HepG2 (cell line): Measurements from ENCODE around the gene IQSEC1. TPM values are rescaled to one million over a fixed set of nuclear protein-coding genes. Genes with fewer than 3 reads are reported as not detected.

Experiments
- RBAK ChIP-seq: sonication (generic); formaldehyde crosslinking; IDR thresholded peaks from 2 replicates; pipeline ENCODE4 v1.5.1; 2020; ENCODE audit warnings: mild to moderate bottlenecking, missing genetic modification reagents
- SNAI1 ChIP-seq: sonication (generic); formaldehyde crosslinking; IDR thresholded peaks from 2 replicates; pipeline ENCODE4 v1.5.0; 2020; ENCODE audit warnings: mild to moderate bottlenecking, missing genetic modification reagents, borderline replicate concordance
- TOE1 ChIP-seq: sonication (generic); formaldehyde crosslinking; IDR thresholded peaks from 2 replicates; pipeline ENCODE4 v1.4.0; 2020; ENCODE audit warnings: mild to moderate bottlenecking, missing genetic modification reagents
- ZNF256 ChIP-seq: sonication (generic); formaldehyde crosslinking; conservative IDR thresholded peaks from 2 replicates; pipeline ENCODE4 v1.4.0; 2020; ENCODE audit warnings: missing genetic modification reagents
- ZNF407 ChIP-seq: sonication (generic); formaldehyde crosslinking; IDR thresholded peaks from one replicate; pipeline ENCODE4 v1.5.1; 2020; ENCODE audit warnings: mild to moderate bottlenecking, missing genetic modification reagents; ENCODE audit errors: not compliant biosample characterization
- ZNF577 ChIP-seq: sonication (generic); formaldehyde crosslinking; IDR thresholded peaks from 2 replicates; pipeline ENCODE4 v1.4.0; 2020; ENCODE audit warnings: mild to moderate bottlenecking, low read depth, missing genetic modification reagents, borderline replicate concordance
- polyA plus RNA-seq, 8 experiments: library from polyadenylated mRNA; depleted of rRNA in 3 of 8; stranded (reverse) in 7 of 8; unstranded in 1 of 8; fragments of >200 nt; fragmentation: Illumina TruSeq in 4 of 8; extraction: Trizol in 4 of 8; gene quantifications; 2 replicates each; pipeline versions ENCODE4 v1.2.1 to v1.2.3, GENCODE V29; 2011 to 2016; ENCODE audit warnings: low read depth in 4 of 8, missing spikeins in 1 of 8, mixed read lengths in 1 of 8; ENCODE audit not compliant: insufficient read depth in 1 of 8
- total RNA-seq, 5 experiments: library from RNA; depleted of rRNA; stranded (reverse); fragments of >200 nt; fragmentation: Illumina TruSeq; extraction: Trizol; gene quantifications; 2 replicates each; pipeline ENCODE4 v1.2.3, GENCODE V29; 2016; ENCODE audit warnings: low read depth in 1 of 5

IQSEC1 gene
- total and polyA plus RNA-seq, 2 of the 13 experiments (the other 11 are each of a cell fraction or from before 2014, with no cell fraction given): 17.4 to 20.2 TPM

GRCh38 chr3:13026534-13026933, 46.7 kb downstream of the IQSEC1 start (continued):
- no peak for TF ChIP-seq ZNF407
- no peak for TF ChIP-seq RBAK (CRISPR knock-in tag)
- no peak for TF ChIP-seq SNAI1 (CRISPR knock-in tag)
- no peak for TF ChIP-seq ZNF577
- TF ChIP-seq TOE1 (CRISPR knock-in tag): no peak
- no peak for TF ChIP-seq ZNF256 (CRISPR knock-in tag)
- TF ChIP-seq, all 625 proteins: peak for 0
